GM12891 (cell line): Measurements from ENCODE around the gene NGDN.

Source experiments
- PAX5 ChIP-seq: IDR thresholded peaks from 2 replicates; pipeline ENCODE4 v1.6.1; 2011; ENCODE audit warnings: low read length, moderate library complexity, mild to moderate bottlenecking; ENCODE audit not compliant: insufficient read depth, severe bottlenecking
- POLR2A ChIP-seq: IDR thresholded peaks from 2 replicates; pipeline ENCODE4 v1.6.1; 2011; ENCODE audit warnings: low read depth, low read length, control low read depth
- POLR2AphosphoS5 ChIP-seq: IDR thresholded peaks from 2 replicates; pipeline ENCODE4 v1.6.1; 2011; ENCODE audit warnings: low read depth, low read length, control low read depth
- POU2F2 ChIP-seq: IDR thresholded peaks from 2 replicates; pipeline ENCODE4 v1.6.1; 2011; ENCODE audit warnings: low read depth, mild to moderate bottlenecking, control low read depth, low read length, moderate library complexity
- SPI1 ChIP-seq: IDR thresholded peaks from 2 replicates; pipeline ENCODE4 v1.6.1; 2011; ENCODE audit warnings: low read depth, low read length, control low read depth
- TAF1 ChIP-seq: IDR thresholded peaks from 2 replicates; pipeline ENCODE4 v1.6.1; 2011; ENCODE audit warnings: low read depth, low read length, control low read depth

DNA sequence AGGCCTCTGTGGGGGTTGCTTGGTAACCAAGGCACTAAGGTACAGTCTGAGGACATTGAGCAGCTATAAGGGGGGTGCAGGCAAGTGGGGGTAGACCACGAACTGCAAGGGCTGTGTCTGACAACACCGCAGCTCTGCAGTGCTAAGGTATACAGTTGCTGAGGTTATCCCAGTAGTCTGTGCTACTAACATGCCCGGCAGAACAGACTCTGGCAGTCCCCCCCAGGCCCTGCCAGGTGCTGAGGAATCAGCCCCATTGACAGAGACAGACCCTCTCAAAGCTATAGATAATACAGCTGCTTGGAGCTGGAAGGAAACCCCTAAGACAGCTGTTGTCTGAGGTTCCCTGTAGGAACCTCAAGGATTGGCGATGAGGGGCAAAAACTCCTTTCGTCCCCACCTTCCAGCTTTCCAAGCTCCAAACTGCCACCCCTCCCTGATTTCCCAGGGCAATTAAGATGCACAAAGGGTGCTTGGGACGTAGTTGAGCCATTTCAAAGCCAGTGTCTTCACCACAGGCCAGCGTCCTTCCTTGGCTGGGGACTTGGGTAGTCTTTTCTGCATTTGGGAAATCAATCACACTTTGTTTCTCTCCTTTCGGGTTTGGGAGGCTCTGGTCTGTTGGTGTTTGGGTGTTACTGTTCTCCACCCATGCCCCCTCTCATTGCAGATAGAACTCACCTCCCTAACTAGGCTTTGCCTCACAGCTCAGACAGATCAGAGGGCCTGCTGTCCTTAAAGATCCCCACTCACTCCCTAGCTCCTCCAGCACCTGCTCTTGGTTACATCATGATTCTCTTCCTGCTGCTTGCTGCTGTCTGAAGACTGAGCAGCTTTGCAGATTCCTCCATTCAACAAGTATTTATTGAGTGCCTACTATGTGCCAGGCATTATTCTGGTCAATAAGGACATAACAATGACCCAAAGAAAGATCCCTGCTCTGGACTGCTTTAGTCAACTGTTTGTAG, 32.1 kb upstream of the NGDN start:
- TF ChIP-seq POLR2AphosphoS5 (no peak), POLR2A (no peak), TAF1 (no peak), SPI1 (no peak), PAX5 (no peak), POU2F2 (no peak)
